ENCODE results near the gene PSMC5. TPM values are rescaled to one million over a fixed set of nuclear protein-coding genes. Genes with fewer than 3 reads are reported as not detected.

The PSMC5 gene
- polyA plus RNA-seq, 1 donor from 2014 or later: 69.5 TPM

DNA sequence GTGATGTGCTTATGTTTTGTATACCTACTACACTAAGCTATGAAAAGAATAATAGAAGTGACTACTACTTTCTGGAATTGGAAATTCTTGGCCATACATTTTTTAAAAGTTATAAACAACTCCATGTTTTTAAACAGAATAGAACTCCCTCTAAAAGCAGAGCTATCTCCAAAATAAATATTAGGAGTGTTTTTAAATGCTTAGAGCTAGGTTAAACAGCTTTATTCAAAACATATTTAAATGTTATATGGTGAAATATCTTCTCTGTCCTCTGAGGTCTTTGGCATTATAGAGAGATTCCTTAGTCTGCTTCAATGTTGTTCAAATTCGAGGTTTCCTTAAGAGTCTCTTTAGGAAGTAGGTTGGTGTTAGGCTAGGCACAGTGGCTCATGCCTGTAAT, 22.9 kb upstream of the PSMC5 start:
- TF ChIP-seq EP300 (conservative IDR thresholded peaks at IDR 0.05; ENCODE audit: poor library complexity, severe bottlenecking): no peak
- TF ChIP-seq, protein P1, sequence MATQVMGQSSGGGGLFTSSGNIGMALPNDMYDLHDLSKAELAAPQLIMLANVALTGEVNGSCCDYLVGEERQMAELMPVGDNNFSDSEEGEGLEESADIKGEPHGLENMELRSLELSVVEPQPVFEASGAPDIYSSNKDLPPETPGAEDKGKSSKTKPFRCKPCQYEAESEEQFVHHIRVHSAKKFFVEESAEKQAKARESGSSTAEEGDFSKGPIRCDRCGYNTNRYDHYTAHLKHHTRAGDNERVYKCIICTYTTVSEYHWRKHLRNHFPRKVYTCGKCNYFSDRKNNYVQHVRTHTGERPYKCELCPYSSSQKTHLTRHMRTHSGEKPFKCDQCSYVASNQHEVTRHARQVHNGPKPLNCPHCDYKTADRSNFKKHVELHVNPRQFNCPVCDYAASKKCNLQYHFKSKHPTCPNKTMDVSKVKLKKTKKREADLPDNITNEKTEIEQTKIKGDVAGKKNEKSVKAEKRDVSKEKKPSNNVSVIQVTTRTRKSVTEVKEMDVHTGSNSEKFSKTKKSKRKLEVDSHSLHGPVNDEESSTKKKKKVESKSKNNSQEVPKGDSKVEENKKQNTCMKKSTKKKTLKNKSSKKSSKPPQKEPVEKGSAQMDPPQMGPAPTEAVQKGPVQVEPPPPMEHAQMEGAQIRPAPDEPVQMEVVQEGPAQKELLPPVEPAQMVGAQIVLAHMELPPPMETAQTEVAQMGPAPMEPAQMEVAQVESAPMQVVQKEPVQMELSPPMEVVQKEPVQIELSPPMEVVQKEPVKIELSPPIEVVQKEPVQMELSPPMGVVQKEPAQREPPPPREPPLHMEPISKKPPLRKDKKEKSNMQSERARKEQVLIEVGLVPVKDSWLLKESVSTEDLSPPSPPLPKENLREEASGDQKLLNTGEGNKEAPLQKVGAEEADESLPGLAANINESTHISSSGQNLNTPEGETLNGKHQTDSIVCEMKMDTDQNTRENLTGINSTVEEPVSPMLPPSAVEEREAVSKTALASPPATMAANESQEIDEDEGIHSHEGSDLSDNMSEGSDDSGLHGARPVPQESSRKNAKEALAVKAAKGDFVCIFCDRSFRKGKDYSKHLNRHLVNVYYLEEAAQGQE (IDR thresholded peaks at IDR 0.05; ENCODE audit: borderline replicate concordance): no peak
- no peak for TF ChIP-seq TAF1 (IDR thresholded peaks at IDR 0.05; ENCODE audit: low read depth)
- no peak for TF ChIP-seq MXI1 (conservative IDR thresholded peaks at IDR 0.05; ENCODE audit: poor library complexity, severe bottlenecking)
- no peak for TF ChIP-seq POLR2AphosphoS5 (IDR thresholded peaks at IDR 0.05)
- no peak for TF ChIP-seq RAD21 (conservative IDR thresholded peaks at IDR 0.05)
- TF ChIP-seq SMC3 (conservative IDR thresholded peaks at IDR 0.05; ENCODE audit: poor library complexity): no peak
- TF ChIP-seq EZH2 (IDR thresholded peaks at IDR 0.05; ENCODE audit: borderline replicate concordance, insufficient read depth, low read length, poor library complexity, severe bottlenecking): no peak
- TF ChIP-seq, protein P2, sequence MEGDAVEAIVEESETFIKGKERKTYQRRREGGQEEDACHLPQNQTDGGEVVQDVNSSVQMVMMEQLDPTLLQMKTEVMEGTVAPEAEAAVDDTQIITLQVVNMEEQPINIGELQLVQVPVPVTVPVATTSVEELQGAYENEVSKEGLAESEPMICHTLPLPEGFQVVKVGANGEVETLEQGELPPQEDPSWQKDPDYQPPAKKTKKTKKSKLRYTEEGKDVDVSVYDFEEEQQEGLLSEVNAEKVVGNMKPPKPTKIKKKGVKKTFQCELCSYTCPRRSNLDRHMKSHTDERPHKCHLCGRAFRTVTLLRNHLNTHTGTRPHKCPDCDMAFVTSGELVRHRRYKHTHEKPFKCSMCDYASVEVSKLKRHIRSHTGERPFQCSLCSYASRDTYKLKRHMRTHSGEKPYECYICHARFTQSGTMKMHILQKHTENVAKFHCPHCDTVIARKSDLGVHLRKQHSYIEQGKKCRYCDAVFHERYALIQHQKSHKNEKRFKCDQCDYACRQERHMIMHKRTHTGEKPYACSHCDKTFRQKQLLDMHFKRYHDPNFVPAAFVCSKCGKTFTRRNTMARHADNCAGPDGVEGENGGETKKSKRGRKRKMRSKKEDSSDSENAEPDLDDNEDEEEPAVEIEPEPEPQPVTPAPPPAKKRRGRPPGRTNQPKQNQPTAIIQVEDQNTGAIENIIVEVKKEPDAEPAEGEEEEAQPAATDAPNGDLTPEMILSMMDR (IDR thresholded peaks at IDR 0.05; ENCODE audit: poor library complexity, severe bottlenecking): no peak
- Histone ChIP-seq H2AFZ (ENCODE audit: low read depth, low read length) (no peak overlapping the region), H3K36me3 (ENCODE audit: insufficient read depth, low read length) (no peaks in the 10 kb centered on the region), H3K27ac (ENCODE audit: low read length) (no peak overlapping the region), H3K27me3 (ENCODE audit: insufficient read depth, low read depth, low read length) (no peaks in the 10 kb centered on the region), H3K9ac (ENCODE audit: low read length) (no peak overlapping the region), H3K4me3 (ENCODE audit: low read length) (no peak overlapping the region), H3F3A (ENCODE audit: insufficient read depth, low read length, poor library complexity, severe bottlenecking) (no peaks in the 10 kb centered on the region), H3K9me3 (ENCODE audit: low read length) (no peaks in the 10 kb centered on the region), H3K79me2 (replicated peaks; ENCODE audit: insufficient read depth, low read length) (no peaks in the 10 kb centered on the region), H3K4me2 (ENCODE audit: low read length) (no peak overlapping the region), H3K9me2 (ENCODE audit: insufficient read depth, low read length) (no peaks in the 10 kb centered on the region), H4K20me1 (ENCODE audit: insufficient read depth) (no peaks in the 10 kb centered on the region)

DNA sequence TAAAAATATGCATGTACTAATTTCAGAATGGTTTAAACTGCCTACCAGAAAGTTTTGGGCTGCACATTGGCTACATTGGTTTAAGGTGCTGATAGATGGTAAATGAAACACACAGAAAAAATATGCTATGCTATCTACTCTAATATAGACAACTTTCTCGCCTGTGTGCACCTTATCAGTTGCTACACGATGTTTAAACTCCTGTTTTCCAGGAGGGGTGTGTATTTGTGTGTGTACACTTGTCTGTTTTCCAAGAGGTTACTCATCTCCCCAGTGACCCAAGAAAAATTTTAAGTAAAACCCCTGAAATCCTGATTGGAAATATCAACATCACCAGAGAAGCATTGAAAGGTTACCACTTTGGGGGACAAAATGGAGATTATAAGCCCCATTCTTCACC, 21.6 kb upstream of the PSMC5 start:
- no peaks in the 10 kb centered on the region for H4K20me1 ChIP-seq (ENCODE audit: insufficient read depth)
- H3K4me3 ChIP-seq (ENCODE audit: low read length): no peak overlapping the region
- H3F3A ChIP-seq (ENCODE audit: insufficient read depth, low read length, poor library complexity, severe bottlenecking): no peaks in the 10 kb centered on the region
- H3K9ac ChIP-seq (ENCODE audit: low read length): no peak overlapping the region
- H2AFZ ChIP-seq (ENCODE audit: low read depth, low read length): no peak overlapping the region
- TF ChIP-seq SMC3 (conservative IDR thresholded peaks at IDR 0.05; ENCODE audit: poor library complexity): no peak
- TF ChIP-seq EP300 (conservative IDR thresholded peaks at IDR 0.05; ENCODE audit: poor library complexity, severe bottlenecking): no peak
- TF ChIP-seq EZH2 (IDR thresholded peaks at IDR 0.05; ENCODE audit: borderline replicate concordance, insufficient read depth, low read length, poor library complexity, severe bottlenecking): no peak
- TF ChIP-seq TAF1 (IDR thresholded peaks at IDR 0.05; ENCODE audit: low read depth): no peak
- TF ChIP-seq POLR2AphosphoS5 (IDR thresholded peaks at IDR 0.05): no peak
- TF ChIP-seq, protein P2 (IDR thresholded peaks at IDR 0.05; ENCODE audit: poor library complexity, severe bottlenecking): no peak
- TF ChIP-seq MXI1 (conservative IDR thresholded peaks at IDR 0.05; ENCODE audit: poor library complexity, severe bottlenecking): no peak
- no peak for TF ChIP-seq RAD21 (conservative IDR thresholded peaks at IDR 0.05)
- TF ChIP-seq, protein P1 (IDR thresholded peaks at IDR 0.05; ENCODE audit: borderline replicate concordance): no peak
- no peaks in the 10 kb centered on the region for H3K9me3 ChIP-seq (ENCODE audit: low read length)
- H3K4me2 ChIP-seq (ENCODE audit: low read length): no peak overlapping the region
- H3K27ac ChIP-seq (ENCODE audit: low read length): no peak overlapping the region
- no peaks in the 10 kb centered on the region for H3K79me2 ChIP-seq (replicated peaks; ENCODE audit: insufficient read depth, low read length)
- no peaks in the 10 kb centered on the region for H3K36me3 ChIP-seq (ENCODE audit: insufficient read depth, low read length)
- no peaks in the 10 kb centered on the region for H3K9me2 ChIP-seq (ENCODE audit: insufficient read depth, low read length)
- no peaks in the 10 kb centered on the region for H3K27me3 ChIP-seq (ENCODE audit: insufficient read depth, low read depth, low read length)
